Activated CD8-positive, alpha-beta memory T cell treated with anti-CD3 and anti-CD28 coated beads for 48 hours (primary cell): ENCODE results near the gene HLA-DOA.

ENCODE experiments used
- DNase-seq, 3 experiments: peaks; one replicate each; pipeline ENCODE4 v3.0.0-alpha.2; 2020; ENCODE audit warnings: low read depth in 2 of 3, low spot score in 2 of 3

HLA-DOA gene

DNA sequence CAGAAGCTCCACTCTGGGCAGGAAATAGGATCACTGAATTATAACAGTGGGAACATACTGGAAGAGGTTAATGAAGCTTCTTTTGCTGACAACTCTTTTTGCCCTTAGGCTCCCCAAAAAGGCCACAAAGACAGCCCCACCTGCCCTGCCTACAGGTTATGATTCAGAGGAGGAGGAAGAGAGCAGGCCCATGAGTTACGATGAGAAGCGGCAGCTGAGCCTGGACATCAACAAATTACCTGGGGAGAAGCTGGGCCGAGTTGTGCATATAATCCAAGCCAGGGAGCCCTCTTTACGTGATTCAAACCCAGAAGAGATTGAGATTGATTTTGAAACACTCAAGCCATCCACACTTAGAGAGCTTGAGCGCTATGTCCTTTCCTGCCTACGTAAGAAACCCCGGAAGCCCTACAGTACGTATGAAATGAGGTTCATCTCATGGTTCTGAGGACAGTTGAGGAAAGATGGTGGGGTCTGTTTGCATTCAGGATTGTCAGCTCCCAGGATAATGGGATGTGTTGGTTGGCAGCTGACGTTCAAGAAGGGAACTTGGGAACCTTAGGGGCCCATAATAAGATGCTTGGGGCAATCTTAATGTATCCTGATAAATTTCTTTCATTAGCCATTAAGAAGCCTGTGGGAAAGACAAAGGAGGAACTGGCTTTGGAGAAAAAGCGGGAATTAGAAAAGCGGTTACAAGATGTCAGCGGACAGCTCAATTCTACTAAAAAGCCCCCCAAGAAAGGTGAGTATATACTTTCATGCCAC lies 29.5 kb downstream of the HLA-DOA start:
- DNase-seq = no peak

DNA sequence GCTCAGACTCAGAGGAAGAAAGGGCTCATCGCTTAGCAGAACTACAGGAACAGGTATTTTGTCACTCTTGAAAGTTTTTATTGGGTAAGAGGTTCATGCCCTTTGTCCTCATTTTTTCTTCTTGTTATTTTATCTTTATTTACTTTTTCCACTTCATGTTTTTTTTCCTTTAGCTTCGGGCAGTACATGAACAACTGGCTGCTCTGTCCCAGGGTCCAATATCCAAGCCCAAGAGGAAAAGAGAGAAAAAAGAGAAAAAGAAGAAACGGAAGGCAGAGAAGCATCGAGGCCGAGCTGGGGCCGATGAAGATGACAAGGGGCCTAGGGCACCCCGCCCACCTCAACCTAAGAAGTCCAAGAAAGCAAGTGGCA lies 31.5 kb downstream of the HLA-DOA start:
- DNase-seq = no peak

DNA sequence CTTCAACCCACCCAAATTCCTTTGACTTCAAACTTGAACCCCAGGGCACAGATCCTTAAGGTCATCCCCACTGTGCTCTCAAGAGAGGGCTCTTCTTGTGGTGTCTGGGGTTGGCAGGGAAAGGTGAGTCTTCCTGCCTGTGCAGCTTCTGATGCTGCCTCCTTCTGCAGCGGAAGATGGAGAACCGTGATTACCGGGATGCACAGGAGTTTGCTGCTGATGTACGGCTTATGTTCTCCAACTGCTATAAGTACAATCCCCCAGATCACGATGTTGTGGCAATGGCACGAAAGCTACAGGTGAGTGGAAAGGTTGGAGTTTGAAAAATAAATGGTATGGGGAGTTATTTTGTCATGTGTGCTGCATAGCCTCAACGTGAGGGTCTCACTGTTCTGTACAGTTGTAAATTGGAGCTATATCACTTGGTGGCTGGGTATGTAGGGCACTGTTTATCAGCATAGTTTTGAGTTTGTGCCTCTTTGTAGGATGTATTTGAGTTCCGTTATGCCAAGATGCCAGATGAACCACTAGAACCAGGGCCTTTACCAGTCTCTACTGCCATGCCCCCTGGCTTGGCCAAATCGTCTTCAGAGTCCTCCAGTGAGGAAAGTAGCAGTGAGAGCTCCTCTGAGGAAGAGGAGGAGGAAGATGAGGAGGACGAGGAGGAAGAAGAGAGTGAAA lies 32.0 kb downstream of the HLA-DOA start:
- DNase-seq = no peak

DNA sequence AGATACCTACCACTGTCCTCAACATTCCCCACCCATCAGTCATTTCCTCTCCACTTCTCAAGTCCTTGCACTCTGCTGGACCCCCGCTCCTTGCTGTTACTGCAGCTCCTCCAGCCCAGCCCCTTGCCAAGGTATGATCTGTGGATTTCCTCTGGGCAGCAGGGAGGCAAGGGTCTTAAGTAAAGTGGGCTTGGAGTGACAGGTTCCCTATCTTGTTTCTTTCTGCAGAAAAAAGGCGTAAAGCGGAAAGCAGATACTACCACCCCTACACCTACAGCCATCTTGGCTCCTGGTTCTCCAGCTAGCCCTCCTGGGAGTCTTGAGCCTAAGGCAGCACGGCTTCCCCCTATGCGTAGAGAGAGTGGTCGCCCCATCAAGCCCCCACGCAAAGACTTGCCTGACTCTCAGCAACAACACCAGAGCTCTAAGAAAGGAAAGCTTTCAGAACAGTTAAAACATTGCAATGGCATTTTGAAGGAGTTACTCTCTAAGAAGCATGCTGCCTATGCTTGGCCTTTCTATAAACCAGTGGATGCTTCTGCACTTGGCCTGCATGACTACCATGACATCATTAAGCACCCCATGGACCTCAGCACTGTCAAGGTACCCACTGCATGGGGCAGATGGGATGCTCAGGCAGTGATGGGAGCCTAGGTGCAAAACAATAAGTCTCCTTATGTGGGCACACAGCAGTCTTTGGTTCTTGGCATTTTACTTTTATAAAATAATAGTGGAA lies 32.9 kb downstream of the HLA-DOA start:
- DNase-seq = no peak

DNA sequence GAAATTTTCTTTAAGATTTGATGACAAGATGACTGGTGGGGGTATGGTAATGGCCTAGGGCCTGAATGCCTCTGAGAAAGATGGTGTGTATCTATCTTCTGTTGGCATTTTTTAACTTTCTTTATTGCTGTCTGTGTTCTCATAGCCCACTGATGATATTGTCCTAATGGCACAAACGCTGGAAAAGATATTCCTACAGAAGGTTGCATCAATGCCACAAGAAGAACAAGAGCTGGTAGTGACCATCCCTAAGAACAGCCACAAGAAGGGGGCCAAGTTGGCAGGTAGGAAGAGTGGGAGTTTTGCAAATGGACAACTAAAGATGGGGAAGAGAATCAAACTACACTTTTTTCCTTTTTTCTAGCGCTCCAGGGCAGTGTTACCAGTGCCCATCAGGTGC lies 33.5 kb downstream of the HLA-DOA start:
- DNase-seq = no peak

DNA sequence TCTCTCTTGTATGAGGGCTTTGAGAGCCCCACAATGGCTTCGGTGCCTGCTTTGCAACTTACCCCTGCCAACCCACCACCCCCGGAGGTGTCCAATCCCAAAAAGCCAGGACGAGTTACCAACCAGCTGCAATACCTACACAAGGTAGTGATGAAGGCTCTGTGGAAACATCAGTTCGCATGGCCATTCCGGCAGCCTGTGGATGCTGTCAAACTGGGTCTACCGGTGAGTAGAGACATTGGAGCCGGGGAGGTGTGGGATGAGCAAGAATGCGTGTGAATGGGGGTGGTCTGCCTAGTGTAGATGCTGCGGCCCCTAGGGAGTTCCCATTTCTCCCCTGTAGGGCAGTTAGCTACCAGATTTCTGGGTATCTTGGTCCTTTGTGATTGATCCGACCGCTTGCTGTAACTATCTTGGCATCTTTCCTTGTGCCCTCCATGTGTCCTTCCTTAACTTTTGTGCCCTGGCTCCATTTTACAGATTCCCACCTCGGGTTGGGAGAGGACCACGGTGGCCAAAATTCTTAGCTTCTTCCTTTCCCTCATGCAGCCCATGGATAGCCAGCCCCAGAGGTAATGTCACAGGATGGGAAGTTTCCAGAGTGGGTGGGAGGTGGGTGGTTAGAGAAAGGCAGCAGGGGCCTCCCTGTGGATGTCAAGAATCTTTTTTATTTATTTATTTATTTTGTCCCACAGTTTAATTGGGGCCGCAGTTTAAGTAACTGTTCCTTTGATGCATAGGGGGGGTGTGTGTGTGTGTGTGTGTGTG lies 34.7 kb downstream of the HLA-DOA start:
- DNase-seq = no peak

DNA sequence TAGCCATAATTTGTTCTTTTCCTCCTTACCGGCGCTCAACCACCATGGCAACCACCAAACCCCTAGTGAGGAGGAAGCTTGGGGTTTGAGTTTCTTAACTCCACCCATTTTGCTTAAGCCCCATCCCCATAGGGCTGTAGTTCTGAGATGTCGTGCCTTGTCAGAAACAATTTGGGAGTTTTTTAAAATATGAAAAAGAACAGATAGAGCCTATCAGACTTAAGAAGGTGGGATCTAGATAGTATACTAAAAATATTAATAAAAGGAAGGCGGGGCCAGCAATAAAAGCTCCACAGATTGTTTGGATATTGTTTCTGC lies 35.4 kb downstream of the HLA-DOA start:
- DNase-seq = no peak

DNA sequence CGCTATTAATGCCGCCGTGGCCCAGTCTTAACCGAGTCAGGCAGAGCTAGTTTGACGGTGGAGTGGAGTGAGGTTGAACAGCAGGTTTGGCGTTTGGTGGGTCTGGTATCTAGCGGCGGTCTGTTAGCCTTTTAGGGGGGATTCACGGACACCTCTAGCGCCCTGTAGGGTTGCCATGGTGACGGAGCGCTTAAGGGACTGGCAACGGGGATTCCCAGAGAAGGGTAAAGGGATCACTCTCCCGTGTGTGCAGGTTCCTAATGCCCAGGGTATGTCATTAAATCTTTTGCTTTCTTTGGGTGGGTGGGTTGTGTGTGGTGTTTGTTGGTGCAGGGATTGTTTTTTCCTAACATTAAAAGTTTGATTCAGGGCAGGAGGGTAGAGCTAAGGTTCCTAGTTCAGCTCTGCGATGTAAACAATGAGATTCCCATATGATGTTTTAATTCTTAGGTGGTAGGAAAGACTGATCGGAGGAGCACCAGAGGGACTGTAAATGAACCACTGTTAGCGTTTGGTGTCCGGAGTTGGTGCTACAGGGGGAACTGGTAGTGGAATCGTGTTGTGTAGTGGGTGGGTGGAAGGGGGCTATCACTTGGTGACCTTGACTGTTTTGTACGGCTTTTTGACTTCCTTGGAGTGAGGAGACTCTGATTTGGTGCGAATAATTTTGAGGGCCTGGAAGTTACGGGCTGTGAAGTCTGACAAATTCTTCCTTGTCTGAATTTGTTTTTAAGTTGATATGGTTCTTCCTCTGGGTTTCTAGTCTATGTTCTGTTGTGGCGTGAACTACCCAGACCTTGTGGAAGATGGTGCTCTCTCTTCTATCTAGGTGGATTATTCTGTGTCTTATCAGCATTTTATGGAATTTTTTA lies 36.0 kb downstream of the HLA-DOA start:
- DNase-seq = no peak

DNA sequence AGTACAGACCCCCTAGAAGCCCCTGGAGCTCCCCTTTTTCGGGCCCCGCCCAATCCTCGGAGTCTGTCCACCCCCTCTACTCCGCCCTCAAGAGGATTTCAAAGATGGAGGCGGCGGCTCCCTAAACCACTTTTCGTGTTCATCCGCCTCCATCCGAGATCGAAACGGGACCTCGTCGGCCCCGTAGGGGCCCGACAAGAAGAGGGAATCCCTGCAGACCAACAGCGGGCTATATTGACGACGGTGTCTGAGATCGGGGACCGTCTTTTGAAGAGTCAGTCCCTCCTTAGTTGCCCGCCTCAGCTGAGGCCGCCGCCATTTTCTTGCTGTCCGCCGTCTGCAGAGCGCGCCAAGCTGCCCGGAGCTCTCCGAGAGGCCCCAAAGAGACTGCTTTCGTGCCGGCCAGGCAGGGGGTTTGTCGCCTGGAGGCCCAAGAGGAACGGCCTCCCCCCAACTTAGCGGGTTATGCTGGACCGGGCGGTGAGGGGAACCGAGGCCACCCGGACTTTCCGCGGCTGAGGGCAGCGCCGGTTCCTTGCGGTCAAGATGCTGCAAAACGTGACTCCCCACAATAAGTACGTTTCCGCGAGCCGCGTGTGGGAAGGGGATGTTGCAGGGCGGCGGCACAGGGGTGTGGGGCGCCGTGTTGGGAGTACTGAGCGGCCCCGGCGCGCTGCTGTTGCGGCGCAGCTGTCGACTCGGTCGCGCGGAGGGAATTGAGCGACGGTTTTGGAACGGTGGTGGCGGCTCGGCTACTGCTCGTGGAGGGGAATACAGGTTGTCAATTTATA lies 36.8 kb downstream of the HLA-DOA start:
- DNase-seq = peak in 2 of 3 experiments; percentile 38 to 57

DNA sequence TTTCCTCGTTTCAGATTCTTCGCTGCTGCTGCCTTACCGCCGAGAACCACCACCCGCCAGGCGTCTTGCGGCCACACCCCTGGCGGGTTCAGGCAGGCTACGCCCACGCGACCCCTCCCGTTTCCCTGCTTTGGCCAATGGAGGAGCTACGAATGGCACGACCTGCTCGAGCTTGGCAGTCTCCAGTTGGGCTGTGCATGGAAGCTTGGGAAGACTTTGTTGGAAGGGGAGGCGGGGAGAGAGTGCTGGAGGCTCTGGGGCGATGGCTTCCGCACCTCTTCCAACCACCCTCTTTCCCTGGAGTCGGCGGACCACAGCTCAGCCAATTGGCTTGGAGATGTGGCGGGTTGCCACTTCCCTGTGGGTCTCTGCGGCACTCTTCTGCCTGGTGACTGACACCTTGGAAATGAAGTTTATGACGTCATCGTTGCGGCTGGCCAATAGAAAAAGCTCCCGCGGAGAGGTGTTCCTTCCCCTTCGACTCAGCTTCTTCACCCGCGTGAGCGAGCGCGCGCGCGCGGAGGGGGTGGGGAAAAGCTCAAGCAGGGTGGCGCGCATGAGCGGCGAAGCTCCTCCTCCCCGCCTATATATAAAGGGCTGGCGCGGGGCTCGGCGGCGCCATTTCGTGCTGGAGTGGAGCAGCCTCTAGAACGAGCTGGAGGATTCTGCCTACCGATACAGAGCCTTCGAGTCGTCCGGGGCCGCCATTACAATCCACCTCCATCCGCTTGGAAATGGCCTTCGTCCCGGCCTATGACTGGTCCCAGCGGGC lies 37.6 kb downstream of the HLA-DOA start:
- peak; percentile 98 to 100 (median 100) for DNase-seq

DNA sequence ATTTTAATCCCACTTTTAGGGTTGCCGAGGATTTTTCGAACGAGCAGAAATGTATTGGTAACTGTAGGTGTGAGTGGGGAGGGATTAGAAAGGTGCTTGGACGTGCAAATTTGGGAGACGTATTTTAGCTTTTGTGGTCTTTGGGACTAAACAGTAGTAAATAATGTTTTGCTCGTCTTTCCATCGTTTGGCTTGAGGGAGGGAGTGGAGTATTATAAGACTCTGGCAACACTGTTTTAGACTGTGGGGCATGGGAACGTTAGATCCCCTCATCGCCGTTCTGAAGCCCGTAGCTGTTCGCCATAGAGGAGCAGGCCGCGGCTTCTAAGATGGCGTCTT lies 38.2 kb downstream of the HLA-DOA start:
- no peak for DNase-seq

DNA sequence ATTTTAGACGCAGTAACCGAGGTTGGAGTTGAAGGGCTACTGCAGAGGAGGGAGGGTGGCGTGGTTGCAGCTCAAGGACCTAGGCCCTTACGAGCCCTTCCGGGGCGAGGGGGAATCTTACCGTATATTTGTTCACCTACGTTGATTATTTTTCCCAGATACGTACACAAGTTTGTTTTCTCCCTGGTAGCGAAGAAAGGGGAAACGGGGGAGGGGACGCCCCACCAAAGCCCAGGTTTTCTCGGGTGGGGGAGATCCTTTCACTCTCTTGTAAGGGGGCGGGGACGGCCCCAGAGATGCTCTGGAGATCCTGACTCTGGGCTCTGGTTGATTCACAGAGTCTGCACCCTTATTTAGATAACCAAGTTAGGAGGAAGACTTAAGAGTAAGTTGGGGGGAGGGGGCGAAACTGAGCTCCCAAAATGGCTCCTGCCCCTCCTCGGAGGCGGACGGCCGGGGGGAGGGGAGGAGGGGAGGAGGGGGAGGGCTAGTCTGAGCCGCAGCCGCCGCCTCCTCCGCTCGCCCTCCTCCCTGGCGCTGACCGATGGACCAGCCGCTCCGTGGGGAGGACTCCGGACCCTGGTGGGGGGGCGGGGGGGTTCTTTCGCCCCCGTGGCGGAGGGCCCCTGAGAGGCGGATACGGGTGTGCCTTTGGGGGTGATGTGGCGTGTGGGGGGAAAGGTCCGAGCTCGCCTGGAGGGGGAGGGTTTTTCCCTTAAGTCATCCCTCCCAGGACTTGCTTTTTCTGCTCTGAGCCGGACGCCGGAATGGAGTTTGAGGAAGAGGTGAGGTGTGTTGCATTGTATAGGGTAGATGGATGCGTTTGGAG lies 38.8 kb downstream of the HLA-DOA start:
- peak; percentile 58 to 73 (median 64) for DNase-seq

DNA sequence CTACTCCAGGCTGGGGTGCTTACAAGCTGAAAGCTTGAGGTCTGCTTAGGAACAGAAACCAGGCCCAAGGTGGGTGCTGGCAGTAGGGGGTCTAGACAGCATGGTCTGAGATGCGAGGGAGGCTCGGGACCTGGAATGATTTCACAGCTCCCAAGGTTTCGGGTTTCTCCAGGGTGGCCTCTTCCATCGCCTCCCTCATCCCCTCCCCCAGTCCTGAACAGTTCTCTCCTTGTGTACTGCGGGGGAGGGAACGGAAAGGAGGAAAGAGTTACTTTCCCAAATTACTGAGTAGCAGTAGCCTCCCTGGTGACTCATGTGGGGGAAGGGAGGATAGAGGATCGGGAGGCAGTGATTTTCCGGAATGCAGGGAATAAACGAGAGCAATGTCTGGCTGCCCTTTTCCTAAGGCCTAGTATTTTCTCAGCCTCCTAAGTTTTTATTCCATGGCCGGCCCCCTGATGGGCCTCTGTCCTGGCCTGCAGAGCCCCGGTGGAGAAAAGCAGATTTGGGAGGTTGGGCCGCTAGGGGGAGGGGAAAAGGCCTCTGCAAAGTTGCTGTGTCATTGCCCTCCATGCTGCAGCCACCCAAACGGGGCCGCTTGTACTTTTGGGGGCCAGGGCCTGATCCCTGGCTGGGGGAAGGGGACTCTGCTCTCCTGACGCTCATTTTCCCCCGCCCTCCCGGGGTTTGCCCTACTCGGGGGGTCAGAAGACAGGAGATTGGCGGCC lies 39.5 kb downstream of the HLA-DOA start:
- DNase-seq = peak; percentile 56 to 79 (median 69)

DNA sequence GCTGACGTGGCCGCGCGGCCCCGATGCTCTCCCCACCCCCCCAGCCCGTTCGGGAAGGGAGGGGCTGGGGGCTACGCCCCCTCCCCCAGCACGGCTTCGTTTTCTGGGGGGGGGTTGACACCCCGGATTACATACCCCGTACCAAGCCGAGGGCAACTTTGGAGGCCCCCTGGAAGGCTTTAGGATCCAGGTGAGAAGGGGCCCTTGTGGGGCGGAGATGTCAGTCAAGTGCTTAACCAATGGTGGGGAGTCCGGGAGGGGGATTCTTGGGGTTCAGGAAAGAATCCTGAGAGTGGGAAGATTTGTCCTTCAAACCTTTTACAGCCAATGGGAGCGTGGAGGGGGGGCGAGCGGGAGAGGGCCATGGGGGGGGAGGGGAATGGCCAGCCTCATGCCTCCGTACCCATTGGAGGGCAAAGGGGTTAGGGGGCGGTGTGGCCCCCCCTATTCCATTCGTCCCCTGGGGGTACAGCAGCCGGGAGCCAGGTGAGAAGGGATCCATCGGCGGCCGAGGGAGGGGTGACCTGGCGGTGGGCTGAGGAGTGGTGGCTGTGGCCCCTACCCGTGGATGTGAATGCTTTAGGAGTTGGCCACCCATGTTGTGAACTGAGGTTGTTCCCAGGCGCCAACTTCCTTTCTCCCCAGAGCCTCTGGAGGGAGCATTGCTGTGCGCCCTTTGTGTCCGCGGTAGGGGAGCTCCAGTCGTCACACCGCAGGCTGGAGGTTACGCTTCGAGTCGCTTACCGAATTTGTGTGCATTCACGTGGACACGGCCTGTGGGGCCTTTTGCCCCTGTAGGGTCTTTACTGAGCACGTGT lies 40.3 kb downstream of the HLA-DOA start:
- DNase-seq = peak; percentile 44 to 69 (median 51)

DNA sequence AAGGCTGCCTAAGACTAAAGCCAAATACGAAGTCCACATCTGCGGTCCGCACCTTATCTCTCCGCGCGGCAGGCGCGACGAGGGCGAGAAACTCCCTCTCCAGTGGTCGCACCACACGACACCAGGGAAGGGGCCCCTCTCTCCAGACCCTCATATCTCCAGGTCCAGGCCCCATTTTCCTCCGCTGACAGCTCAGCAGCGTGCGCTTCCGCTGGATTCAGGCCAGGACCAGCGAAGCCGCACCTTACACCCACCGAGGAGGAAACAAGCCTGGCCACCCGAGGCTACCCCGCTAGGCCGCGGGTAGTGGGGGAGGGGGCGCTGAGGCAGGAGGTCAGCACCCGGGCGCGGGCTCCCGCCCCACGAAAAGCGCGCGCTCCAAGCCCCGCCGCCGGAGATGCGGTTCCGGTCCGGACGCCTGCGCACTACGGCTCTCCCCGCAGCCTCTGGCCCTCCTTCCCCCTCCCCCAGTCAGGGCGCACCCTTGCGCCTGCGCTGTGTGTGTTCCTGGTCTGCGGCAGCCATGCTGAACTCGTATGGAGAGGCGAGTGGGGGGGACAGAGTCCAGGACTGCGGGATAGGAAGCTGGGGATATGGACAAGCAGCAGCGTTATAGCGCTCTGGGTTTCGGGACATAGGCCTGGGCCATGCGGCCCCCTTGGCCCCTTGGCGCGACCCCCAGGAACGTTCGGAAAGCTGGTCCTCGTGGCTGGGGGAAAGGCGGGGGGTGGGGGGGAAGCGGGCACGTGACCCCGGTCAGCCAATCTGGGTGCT lies 41.1 kb downstream of the HLA-DOA start, which contains the start of gene BRD2:
TSS of gene BRD2 (plus strand) at position 502 of the 774 bp plus-strand sequence. CDS start 4,305 bp downstream, outside the sequence.
- peak; percentile 83 to 95 (median 91) for DNase-seq
